Measurements from ENCODE around the gene ACOT9.

DNA sequence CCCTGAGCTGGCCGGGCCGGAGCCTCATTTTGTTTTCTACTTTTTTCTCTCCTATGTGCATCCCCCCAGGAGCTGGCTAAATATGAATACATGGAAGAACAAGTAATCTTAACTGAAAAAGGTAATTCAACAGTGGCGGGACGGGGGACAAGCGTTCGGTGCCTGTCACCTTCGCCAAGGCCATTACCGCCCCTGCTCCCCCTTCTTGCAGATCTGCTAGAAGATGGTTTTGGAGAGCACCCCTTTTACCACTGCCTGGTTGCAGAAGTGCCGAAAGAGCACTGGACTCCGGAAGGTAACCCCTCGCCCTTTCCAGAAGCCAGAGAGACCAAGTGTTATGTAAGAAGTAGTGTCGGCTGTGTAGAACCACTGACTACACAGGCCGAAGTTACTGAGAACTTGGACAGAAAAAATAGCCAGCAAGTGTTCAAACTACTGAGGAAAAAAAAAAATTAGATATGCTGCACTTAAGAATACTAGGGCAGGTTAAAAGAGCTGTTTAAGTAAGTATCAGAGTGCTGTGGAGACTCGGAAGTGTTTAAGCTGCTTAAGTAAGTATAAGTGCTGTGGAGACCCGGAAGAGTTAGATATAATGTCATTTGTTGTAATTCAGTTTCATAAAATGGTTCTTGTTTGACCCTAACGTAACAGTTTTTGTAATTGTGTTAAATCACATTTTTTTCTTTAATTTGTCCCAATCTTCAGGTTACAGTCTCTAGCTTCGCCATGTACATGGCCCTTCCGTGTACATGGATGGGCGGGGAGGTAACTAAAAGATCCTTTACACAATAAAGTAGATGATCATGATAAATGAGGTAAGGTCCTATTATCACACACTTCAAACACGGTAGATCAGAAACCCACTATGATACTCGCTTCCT is 40.8 kb upstream of the ACOT9 start:
- TF ChIP-seq, protein P1, sequence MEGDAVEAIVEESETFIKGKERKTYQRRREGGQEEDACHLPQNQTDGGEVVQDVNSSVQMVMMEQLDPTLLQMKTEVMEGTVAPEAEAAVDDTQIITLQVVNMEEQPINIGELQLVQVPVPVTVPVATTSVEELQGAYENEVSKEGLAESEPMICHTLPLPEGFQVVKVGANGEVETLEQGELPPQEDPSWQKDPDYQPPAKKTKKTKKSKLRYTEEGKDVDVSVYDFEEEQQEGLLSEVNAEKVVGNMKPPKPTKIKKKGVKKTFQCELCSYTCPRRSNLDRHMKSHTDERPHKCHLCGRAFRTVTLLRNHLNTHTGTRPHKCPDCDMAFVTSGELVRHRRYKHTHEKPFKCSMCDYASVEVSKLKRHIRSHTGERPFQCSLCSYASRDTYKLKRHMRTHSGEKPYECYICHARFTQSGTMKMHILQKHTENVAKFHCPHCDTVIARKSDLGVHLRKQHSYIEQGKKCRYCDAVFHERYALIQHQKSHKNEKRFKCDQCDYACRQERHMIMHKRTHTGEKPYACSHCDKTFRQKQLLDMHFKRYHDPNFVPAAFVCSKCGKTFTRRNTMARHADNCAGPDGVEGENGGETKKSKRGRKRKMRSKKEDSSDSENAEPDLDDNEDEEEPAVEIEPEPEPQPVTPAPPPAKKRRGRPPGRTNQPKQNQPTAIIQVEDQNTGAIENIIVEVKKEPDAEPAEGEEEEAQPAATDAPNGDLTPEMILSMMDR (conservative IDR thresholded peaks at IDR 0.05; ENCODE audit: low read depth, low read length) = no peak
- TF ChIP-seq EZH2 (IDR thresholded peaks at IDR 0.05; ENCODE audit: low read length, unreplicated experiment) = no peak
- no peak for TF ChIP-seq EZH2phosphoT487 (IDR thresholded peaks at IDR 0.05; ENCODE audit: borderline replicate concordance, low read length)

Measured in PC-3 (cell line).